ENCODE data around the gene GRAMD2A. TPM values are rescaled to one million over a fixed set of nuclear protein-coding genes. Genes with fewer than 3 reads are reported as not detected.
A peak's percentile ranks its signal among the peaks of the same experiment; 100 is the strongest.

The GRAMD2A gene
- total RNA-seq (0.23 and 0.29 TPM in 2 replicates), polyA plus RNA-seq (0.08 and 0.22 TPM in 2 replicates), polyA minus RNA-seq (0.13 TPM in 1 of 2 replicates, not detected in the other), Bru-seq, nascent RNA (percentile 12 among the genes with signal in this experiment), BruChase-seq, experiment 1, labeled RNA remaining after a 6-hour chase (percentile 8 among the genes with signal in this experiment), BruChase-seq, experiment 2, labeled RNA remaining after a 2-hour chase (percentile 12 among the genes with signal in this experiment)
- polyA plus RNA-seq (2011; cell fraction: cytosol; rRNA removed): 0.13 and 0.16 TPM in 2 replicates
- polyA plus RNA-seq (2011; cell fraction: nucleus; rRNA removed): 0.29 and 0.49 TPM in 2 replicates
- 0.20 and 0.85 TPM in 2 replicates for polyA plus RNA-seq (2012)
- polyA minus RNA-seq (2011; cell fraction: cytosol; rRNA and poly(A)+ RNA removed): 2.4 TPM
- polyA minus RNA-seq (2011; cell fraction: nucleus; rRNA and poly(A)+ RNA removed): 0.14 TPM in 1 of 2 replicates, not detected in the other
- long read RNA-seq: 0 reads

- Histone ChIP-seq H3K79me2 (ENCODE audit: control insufficient read depth, insufficient read depth, low read length) (no peaks in the 10 kb centered on the region), H3K27me3 (ENCODE audit: control insufficient read depth in 2 of 2, insufficient read depth in 2 of 2, low read length in 2 of 2) (peaks cover 0 to 2% of the 10 kb centered on the region in 2 experiments), H3K4me2 (ENCODE audit: insufficient read depth, low read length) (peak within 1 kb of the TSS; percentile 61), H3K4me1 (ENCODE audit: control insufficient read depth, extremely low read depth, insufficient read depth, low read length) (no peaks in the 10 kb centered on the region), H3K36me3 (ENCODE audit: control insufficient read depth in 2 of 2, extremely low read depth in 1 of 2, insufficient read depth in 2 of 2, low read length in 2 of 2) (peaks cover 23 to 28% of the 10 kb centered on the region in 2 experiments), H3K27ac (ENCODE audit: insufficient read depth, low read depth, low read length) (no peak within 1 kb of the TSS), H3K9me3 (replicated peaks; ENCODE audit: control insufficient read depth, insufficient read depth, low read length) (no peaks in the 10 kb centered on the region), H3K9me1 (replicated peaks; ENCODE audit: control insufficient read depth, extremely low read depth, insufficient read depth, low read length) (no peaks in the 10 kb centered on the region), H4K20me1 (replicated peaks; ENCODE audit: control insufficient read depth, extremely low read depth, insufficient read depth, low read length) (no peaks in the 10 kb centered on the region), H3K9ac (replicated peaks; ENCODE audit: extremely low read depth, insufficient read depth, low read length) (no peak within 1 kb of the TSS), H2AFZ (ENCODE audit: low read depth, low read length) (peak within 1 kb of the TSS; percentile 53), H3K4me3 (replicated peaks in 1 of 3; ENCODE audit: insufficient read depth in 1 of 3, low read depth in 1 of 3, low read length in 3 of 3) (peak within 1 kb of the TSS in 2 of 3 experiments; percentile 11 to 42)
- TF ChIP-seq POLR2A (IDR thresholded peaks at IDR 0.05; ENCODE audit: low read depth, low read length) (no peak), FOS (IDR thresholded peaks at IDR 0.05; ENCODE audit: borderline replicate concordance, insufficient read depth, low read length) (no peak), POLR2AphosphoS5 (IDR thresholded peaks at IDR 0.05; ENCODE audit: insufficient read depth, low read depth, low read length) (peak; percentile 34), EZH2 (IDR thresholded peaks at IDR 0.05; ENCODE audit: borderline replicate concordance, low read depth, low read length, severe bottlenecking) (no peak), CTCF (IDR thresholded peaks at IDR 0.05; ENCODE audit: extremely low read depth in 1 of 2, insufficient read depth in 1 of 2, low read depth in 1 of 2, low read length in 2 of 2) (no peak), GATA2 (IDR thresholded peaks at IDR 0.05; ENCODE audit: insufficient read depth, insufficient read length, low read depth, low read length) (no peak), MAX (IDR thresholded peaks at IDR 0.05; ENCODE audit: insufficient read depth, insufficient read length) (no peak), MYC (IDR thresholded peaks at IDR 0.05; ENCODE audit: low read depth, low read length) (no peak)
- FAIRE-seq: peak; percentile 42
- dilution Hi-C loops (cut with MboI; ENCODE audit: extremely low pct_ligation_motif_present, low sequenced_read_pairs): no loop called here
- DNase-seq (ENCODE audit: low read depth, low spot score): no peak
- no TSS peak for BruUV-seq (replicated peaks)
- CTCF ChIA-PET: interaction anchor here (0.9 to 4.7 kb wide), 5 partner anchors 31 to 445 kb away, joined by 3 to 63 read pairs (median 5); no protein-coding TSS in a partner anchor
- intact Hi-C loops (cut with micrococcal nuclease): loop anchor here (1.0 to 2.0 kb wide), 2 partner anchors 75 to 80 kb away; partner anchors contain the start of gene PARP6
- POLR2A ChIA-PET: interaction anchor here (0.6 kb wide), 2 partner anchors 14 to 194 kb away, joined by 4 to 11 read pairs; no protein-coding TSS in a partner anchor
Observed at GRCh38 chr15:72197460-72198355, at the start of gene GRAMD2A. Gene GRAMD2A (minus strand): TSS chr15:72197787.

All from endothelial cell of umbilical vein (primary cell).